ENCODE results near the gene SEMA3A.

The SEMA3A gene

DNA sequence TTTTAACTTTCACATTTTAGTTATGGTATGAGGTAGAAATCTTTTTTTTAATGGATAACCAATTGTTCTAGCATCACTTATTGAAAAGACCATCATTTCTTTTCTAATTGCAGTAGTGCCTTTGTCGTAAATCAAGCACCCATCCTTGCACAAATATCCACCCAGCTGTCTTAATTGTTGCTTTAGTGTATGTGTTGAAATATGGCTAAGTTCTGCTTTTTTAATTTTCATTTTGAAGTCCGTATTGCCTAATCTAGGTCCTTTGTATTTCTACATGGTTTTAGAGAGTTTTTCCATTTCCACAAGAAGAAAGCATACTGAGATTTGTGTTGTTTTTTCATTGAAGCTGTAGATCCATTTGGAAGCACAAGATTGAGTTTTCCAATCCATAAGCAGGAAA, 286.1 kb downstream of the SEMA3A start:
- DNase-seq, result no peak

Data from NCI-H1694 (cell line).